ENCODE data around the gene STK25.

- TF ChIP-seq PATZ1 (CRISPR knock-in tag; IDR thresholded peaks at IDR 0.05; ENCODE audit: borderline replicate concordance) = no peak
- no peak for TF ChIP-seq PPARA (CRISPR knock-in tag; IDR thresholded peaks at IDR 0.05; ENCODE audit: borderline replicate concordance)
- TF ChIP-seq ZFP30 (CRISPR knock-in tag; IDR thresholded peaks at IDR 0.05) = no peak
- no peak for TF ChIP-seq RARB (CRISPR knock-in tag; IDR thresholded peaks at IDR 0.05)
- TF ChIP-seq ZNF70 (CRISPR knock-in tag; IDR thresholded peaks at IDR 0.05) = no peak
- no peak for TF ChIP-seq TSHZ2 (CRISPR knock-in tag; IDR thresholded peaks at IDR 0.05)
- no peak for TF ChIP-seq ESRRG (CRISPR knock-in tag; IDR thresholded peaks at IDR 0.05)
- no peak for TF ChIP-seq GLIS3 (CRISPR knock-in tag; IDR thresholded peaks at IDR 0.05)
Observed at GRCh38 chr2:241509155-241509784, 886 bp upstream of the STK25 start.
